ENCODE data around the gene AMPD2.
A peak's percentile ranks its signal among the peaks of the same experiment; 100 is the strongest.

Gene AMPD2

GRCh38 chr1:109617291-109617801 lies 2.3 kb upstream of the AMPD2 start:
- peak; percentile 88 for DNase-seq (ENCODE audit: low read depth)

GRCh38 chr1:109618661-109619575 lies 719 bp upstream of the AMPD2 start:
- no peak for DNase-seq (ENCODE audit: low read depth)

- peak; percentile 38 for DNase-seq (ENCODE audit: low read depth)
Observed at GRCh38 chr1:109620401-109620791, 759 bp downstream of the AMPD2 start.

- DNase-seq (ENCODE audit: low read depth) = peak; percentile 90
Observed at GRCh38 chr1:109620841-109621286, 1.2 kb downstream of the AMPD2 start.

GRCh38 chr1:109621379-109622136 lies 1.9 kb downstream of the AMPD2 start:
- no peak for DNase-seq (ENCODE audit: low read depth)

- DNase-seq (ENCODE audit: low read depth) = no peak
Observed at GRCh38 chr1:109622137-109622892, 2.7 kb downstream of the AMPD2 start.

GRCh38 chr1:109622895-109623294 lies 3.3 kb downstream of the AMPD2 start:
- no peak for DNase-seq (ENCODE audit: low read depth)

GRCh38 chr1:109623601-109624161 lies 4.0 kb downstream of the AMPD2 start:
- no peak for DNase-seq (ENCODE audit: low read depth)

GRCh38 chr1:109624201-109625010 lies 4.8 kb downstream of the AMPD2 start:
- DNase-seq (ENCODE audit: low read depth) = no peak

- no peak for DNase-seq (ENCODE audit: low read depth)
Observed at GRCh38 chr1:109625176-109625575, 5.5 kb downstream of the AMPD2 start.

GRCh38 chr1:109625601-109626560 lies 6.2 kb downstream of the AMPD2 start:
- DNase-seq (ENCODE audit: low read depth) = no peak

GRCh38 chr1:109626682-109627408 lies 7.2 kb downstream of the AMPD2 start:
- DNase-seq (ENCODE audit: low read depth) = no peak

GRCh38 chr1:109627692-109628399 lies 8.2 kb downstream of the AMPD2 start:
- no peak for DNase-seq (ENCODE audit: low read depth)

GRCh38 chr1:109628540-109629321 lies 9.1 kb downstream of the AMPD2 start:
- DNase-seq (ENCODE audit: low read depth) = no peak

GRCh38 chr1:109629372-109630030 lies 9.9 kb downstream of the AMPD2 start:
- DNase-seq (ENCODE audit: low read depth) = no peak

GRCh38 chr1:109630081-109630897 lies 10.7 kb downstream of the AMPD2 start:
- DNase-seq (ENCODE audit: low read depth) = no peak

Measured in stromal cell of bone marrow (primary cell).